GM18508 (cell line): ENCODE measurements around the gene MTRF1L.
"Not testable (repeated sequence)": the region's sequence is repeated elsewhere in the genome, so short reads cannot be mapped to it uniquely, and the experiment has no call there.

Experiments
- ATAC-seq: cut with Tn5 transposase; IDR thresholded peaks from one replicate; pipeline ENCODE4 v1.9.1; 2021; ENCODE audit warnings: moderate number of reproducible peaks; ENCODE audit not compliant: insufficient read depth, unreplicated experiment

The MTRF1L gene

DNA sequence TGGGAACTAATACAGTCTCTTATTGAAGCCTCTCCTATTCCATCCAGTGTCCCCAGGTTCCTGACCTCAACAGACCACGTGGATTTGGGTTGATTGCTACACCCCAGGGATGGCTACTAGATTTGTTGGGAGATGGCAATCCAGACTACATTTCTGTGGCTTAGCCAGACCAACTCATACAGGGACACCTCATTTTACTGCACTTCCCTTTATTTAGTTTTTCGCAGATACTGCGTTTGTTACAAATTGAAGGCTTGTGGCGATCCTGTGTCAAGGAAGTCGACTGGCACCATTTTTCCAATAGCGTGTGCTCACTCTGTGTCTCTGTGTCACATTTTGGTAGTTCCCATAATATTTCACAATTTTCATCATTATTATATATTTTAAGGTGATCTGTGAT lies 10.3 kb upstream of the MTRF1L start:
- ATAC-seq = no peak

DNA sequence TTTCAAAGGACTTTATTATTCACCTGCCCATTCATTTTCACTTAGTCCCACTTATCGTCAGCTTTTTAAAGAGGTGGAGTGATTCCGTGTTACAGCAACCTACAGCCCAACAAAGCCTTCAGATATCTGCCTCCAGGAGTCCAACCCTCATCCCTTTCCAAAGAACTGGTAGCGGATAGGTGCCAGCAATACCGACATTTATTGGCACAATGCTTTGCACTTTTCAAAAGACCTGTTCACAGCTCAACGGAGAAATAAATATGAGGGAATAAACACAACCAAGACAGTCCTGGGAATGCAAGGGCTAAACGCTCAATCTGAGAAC lies 819 bp upstream of the MTRF1L start:
- ATAC-seq = no peak

DNA sequence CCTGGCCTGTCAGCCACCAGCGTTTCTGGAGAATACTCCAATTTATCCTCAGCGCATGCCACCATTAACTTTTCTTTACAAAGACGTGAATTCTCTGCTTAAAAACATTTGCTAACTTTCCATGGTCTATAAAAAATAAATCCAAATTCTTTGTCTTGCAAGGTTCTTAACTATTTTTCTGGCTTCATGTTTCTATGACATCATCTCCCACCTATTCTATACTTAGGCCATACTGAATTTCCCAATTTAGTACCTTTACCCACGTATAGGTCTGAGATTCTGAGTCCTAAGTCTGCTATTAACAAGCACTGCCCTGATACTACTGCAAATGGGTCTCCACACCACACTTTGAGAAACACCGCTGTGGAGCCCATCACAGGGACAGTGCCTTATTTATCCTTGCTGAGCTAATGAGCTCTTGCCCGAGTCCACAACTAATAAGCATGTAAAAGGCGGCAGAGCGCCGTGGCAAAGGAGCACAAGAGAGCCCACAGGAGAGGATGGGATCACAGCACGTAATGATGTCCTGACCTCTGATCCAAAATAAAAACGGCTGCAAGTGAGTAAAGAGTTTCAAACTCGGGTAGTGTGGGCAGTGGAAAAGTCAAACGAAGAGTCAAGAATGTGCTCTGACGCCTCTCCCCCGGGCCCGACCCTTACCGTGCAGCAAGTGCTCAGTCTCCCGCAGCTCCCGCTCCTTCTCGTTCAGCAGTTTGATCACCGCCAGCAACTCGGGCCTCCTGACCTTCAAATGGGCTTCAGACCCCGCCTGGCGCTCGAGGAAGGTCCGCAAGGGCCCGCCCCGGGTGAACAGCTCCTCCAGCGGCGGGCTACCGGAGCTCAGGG lies 519 bp downstream of the MTRF1L start:
- peak; percentile 5 for ATAC-seq

DNA sequence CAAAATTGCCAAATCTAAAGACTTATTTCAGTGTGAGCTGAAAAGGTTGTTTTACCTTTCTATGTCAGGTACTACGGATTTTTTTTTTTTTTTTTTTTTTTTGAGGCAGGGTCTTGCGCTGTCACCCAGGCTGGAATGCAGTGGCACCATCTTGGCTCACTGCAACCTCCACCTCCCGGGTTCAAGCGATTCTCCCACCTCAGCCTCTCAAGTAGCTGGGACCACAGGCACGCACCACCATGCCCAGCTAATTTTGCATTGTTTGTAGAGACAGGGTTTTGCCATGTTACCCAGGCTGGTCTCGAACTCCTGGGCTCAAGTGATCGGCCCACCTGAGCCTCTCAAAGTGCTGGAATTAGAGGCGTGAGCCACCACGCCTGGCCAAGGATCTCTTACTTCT lies 1.7 kb downstream of the MTRF1L start:
- ATAC-seq = not testable (repeated sequence)

DNA sequence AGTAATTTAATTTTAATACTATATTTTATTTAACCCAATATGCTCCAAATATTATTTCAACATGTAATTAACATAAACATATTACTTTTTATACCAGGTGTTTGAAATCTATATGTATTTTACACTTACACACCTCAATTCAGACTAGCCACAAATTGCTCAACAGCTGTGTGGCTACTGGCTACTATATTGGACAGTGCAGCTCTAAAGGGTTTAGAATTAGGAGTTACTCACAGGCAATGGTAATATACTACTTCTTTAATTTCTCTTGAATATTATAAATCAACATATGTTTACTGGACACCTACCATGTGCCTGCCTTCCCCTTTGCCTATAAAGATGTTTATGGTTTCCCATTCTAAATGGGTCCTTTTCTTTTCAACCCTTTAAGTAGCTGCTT lies 2.3 kb downstream of the MTRF1L start:
- ATAC-seq = no peak

DNA sequence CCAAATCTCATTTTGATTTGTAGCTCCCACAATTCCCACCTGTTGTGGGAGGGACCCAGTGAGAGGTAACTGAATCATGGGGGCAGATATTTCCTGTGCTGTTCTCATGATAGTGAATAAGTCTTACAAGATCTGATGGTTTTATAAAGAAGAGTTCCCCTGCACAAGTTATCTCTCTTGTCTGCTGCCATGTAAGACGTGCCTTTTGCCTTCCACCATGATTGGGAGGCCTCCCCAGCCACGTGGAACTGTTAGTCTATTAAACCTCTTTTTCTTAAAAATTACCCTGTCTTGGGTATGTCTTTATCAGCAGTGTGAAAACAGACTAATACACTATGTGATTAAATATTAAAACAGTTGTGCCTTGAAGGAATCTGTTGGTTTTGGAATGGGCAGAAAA lies 3.0 kb downstream of the MTRF1L start:
- not testable (repeated sequence) for ATAC-seq

DNA sequence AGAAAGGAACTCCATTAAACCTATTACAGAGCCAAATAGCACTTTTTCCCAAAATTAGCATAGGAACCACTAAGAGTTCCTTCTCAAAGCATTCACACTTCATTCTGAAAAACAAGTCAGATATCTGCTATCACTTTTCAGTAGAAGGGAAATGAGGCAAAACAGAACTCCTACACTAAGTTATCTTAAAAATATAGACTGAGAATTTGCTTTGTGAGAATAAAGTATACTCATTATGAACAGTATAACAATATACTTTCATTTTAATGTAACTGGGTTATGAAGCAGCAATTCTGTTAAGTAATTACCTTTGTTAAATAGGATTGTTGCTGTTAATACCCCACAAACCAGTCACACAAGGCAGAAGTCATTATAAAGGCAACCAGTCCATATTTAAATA lies 8.7 kb downstream of the MTRF1L start:
- ATAC-seq = no peak

DNA sequence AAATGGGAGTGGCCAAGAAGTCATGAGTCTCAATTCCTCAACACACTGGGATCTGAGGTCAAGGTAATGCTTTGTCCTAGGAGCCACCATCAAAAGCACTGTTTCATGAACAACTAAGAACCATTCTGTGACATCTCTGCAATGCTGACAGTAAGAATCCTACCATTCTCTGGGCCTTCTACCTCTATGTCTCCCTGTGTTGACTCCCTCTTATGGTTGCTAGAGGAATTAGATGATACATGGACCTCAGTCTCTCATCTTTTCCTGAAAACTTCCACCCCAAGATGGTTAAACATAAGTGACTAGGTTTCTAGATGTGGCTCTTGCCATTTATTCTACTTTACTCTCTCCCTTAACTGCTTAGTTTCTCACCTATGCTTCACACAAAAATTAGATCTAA lies 9.1 kb downstream of the MTRF1L start:
- ATAC-seq = no peak

DNA sequence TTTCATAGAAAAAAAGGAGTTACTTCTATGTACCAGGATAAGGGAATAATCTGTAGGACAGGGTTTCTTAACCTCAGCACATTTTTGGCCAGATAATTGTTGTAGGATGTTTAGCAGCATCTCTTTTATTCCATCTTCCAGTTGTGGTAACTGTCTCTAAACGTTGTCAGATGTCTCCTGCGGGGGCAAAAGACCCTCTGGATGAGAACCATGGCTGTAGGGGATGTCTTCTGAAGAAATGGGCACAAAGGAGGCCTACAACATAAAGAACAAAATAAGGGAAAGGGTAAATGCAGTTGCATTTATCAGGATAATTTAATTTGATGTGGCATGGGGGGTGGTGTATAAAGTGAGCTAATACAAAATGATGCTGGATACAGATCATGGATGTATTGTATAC lies 15.5 kb downstream of the MTRF1L start:
- ATAC-seq = no peak

DNA sequence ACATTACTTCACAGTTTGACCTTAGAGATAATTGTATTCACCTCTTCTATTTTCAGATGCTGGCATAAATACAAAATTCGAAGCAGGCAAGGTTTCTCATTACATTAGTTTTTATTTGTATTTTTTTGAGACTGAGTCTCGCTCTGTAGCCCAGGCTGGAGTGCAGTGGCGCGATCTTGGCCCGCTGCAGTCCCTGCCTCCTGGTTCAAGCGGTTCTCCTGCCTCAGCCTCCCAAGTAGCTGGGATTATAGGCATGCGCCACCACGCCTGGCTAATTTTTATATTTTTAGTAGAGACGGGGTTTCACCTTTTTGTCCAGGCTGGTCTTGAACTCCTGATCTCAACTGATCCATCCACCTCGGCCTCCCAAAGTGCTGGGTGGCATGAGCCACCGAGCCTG lies 17.2 kb downstream of the MTRF1L start:
- ATAC-seq = not testable (repeated sequence)

DNA sequence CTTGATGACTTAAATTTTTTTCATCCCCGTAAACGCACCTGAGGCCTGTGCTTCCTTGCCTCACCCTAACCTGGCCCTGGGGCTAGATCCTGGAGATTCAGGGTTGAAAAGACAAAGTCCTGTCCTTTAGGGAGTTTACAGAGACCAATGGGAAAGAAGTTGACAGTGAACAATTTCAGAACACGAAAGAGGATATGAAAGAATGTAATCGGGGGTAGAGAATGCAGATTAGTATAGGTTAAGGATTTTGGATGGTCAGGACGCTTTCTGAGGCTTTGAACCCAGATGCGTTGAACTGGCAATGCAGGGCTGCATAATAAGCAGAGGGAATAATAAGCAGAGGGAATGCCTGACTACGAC lies 18.0 kb downstream of the MTRF1L start:
- ATAC-seq = peak; percentile 32

DNA sequence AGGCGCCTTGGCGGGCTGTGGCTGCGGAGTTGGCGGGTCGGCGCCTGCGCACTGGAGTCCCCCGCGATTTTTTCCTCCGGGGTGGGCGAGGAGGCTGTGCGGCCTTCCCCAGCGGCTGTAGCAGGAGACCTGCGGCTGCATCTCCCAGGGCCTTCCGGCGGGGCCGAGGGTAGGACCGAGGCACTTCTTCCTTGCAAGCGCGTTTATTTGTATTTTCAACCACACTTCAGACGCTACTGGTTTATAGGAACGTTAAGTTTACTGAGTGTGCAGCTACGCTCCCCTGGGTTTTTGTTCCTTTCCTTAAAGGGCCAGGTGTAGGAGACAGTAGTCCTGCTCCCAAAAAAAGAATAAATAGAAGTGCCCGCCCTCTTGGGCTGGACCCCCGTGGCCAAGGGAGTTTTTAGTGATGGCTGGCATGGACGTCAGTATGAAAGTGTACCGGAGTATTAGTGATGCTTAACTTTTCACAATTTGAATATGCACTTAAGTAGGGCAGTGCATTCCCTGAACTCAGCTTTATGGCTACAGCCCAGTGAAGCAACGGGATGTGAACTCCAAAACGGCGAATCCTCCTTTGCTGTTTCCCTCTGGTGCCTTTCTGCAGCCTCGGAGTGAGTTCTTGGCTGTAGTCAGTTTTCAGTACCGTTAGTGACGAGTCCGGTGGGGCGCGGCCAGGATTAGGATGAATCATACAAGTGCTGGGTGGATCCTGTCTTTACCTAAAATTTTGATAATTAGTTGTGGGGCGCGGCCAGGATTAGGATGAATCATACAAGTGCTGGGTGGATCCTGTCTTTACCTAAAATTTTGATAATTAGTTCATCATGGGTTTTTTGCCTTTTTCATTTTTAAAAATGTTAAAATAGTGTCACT lies 18.6 kb downstream of the MTRF1L start:
- ATAC-seq = peak; percentile 20

DNA sequence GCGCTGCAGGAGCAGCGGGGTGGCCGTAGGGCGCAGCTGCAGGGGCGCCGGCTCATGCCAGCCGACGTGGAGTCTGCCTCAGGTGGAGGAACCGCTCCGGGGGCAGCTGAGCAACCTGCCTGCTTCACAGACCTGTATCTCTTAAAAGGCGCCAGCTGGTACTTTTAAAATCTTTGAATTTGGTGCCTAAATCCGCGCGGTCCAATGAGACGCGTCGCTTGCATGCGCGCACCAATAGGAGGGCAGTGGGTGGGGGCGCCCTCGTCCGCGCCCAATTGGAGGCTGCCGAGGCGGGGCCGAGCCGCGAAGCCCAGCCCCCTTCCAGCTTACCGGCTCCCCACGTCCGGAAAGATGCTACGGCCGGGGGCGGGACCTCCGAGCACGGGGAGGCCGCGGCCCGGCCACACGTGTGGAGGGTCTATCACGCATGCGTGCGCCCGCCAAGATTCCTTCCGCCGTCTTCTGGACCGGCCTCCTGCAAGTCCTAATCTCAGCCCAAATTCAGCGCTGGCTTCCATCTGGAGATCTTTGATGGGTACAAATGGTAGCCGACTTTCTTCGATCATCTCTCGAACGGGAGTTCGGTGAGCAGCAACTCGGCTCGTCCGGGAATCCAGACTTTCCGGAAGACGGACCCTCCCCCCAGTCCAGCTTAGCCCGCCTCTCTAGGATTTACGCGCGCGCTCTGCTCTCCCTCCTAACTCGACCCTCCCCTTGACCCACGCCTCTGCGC lies 19.4 kb downstream of the MTRF1L start, which contains the start of gene FBXO5:
Gene FBXO5 (minus strand): TSS at position 138 of the 733 bp plus-strand sequence. CDS start 82 bp downstream, at position 56.
- ATAC-seq = peak; percentile 66

DNA sequence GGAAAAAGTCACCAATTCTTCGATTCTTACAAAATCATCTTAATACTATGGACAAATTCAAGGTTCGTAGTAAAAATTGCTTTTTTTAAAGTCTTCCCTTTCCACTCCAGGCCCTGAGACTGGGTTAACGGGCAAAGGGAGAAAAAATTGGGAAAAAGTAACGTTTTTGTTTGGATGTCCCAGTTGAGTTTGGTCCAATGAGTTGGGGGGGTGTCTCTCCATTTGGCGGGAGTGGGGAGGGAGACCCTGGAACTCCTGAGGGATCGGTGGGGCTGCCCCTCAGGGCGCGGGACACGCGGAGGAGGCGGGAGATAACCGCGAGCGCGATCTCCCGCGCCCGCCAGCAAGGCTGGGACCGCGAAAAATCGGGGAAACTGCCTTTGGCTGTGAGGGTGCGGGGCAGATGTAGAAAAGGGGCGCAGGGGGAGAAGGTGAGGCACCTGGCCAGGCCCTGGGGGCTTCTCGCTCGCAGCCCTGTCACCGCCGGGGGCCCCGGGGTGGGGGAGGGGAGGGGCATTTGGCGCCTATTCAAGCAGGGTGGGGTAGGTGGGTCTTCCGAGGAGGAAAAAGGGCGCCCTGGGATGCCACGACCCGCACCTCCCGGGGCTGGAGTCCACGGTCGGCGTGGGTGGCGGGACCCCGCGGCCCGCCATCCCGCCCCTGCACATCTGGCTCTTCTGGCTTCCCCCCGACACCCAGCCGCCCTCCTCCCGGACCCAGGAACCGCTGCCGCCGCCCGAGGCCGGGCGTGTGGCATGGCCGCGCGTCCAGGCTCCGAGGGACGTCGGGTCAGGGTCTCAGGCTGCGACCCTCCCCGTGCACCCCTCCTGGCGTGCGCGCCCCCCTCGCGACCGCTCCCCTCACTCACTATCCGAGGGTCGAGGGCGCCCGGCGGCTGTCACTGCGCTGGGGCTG lies 20.3 kb downstream of the MTRF1L start:
- no peak for ATAC-seq

DNA sequence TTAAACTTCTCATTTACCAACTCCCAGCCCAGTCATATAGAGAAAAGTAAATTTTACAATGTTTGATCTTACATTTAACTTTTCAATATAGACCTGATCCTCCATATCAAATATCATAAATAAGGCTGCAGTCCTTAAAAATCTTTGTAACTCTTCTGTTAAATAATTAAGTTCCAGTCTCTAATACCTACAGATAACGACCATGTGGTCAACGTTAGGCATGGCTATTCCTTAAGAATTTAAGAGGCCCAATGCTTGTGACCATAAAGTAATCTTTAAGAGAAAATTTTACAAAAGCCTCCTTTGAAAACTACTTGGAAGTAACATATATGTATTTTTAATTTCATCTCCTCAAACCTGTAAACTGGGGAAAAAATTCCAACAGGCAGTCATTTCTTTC lies 21.3 kb downstream of the MTRF1L start:
- ATAC-seq = no peak

DNA sequence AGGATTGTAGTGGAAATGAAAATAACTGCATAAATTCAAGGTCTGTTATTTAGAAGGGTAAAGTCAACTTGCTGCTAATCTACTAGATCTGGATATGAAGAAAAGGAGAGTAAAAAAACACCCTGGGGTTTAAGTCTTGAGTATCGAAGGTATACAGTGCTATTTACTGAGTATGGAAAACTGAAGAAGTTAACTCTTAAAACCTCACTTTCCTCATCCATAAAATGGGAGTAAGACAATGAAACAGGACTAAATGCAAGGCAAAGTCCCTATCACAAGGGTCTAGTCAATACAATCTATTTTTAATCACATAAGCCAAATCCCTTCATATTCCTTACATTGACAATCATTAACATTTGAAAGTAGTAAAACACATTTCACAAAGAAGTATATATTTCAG lies 21.9 kb downstream of the MTRF1L start:
- no peak for ATAC-seq

DNA sequence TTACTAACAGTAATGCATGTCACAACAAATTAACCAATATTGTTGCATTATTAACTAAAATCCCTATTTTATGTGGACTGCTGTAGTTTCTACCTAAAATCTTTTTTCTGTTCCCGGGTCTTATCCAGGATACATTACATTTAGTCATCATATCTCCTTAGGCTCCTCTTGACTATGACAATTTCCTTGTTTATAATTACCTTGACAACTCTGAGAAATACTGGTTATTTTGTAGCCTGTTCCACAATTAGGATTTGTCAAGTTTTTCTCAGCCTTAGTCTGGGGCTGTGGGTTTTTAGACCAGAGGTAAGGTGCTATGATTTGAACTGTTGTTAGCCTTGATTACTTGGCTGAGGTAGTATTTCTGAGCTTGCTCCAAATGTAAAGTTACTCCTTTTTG lies 23.4 kb downstream of the MTRF1L start:
- ATAC-seq = no peak

DNA sequence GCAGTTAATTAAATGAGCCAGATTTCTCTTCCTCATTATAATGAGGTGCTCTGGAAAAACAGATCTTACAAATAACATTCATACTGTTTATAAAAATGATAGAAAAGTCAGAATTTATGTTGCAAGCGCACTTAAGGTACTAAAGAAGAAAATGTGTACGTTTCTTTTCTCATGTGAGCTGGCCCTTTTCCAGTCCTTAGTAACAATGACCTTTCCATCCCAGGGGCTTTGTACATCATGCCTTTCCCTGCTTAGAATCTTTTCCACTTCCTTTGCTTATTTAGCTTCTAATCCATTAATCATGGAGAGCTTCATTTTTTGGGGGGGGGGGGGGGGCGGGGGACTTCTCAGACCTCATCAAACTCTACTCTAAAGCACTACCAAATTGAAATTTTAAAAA lies 24.5 kb downstream of the MTRF1L start:
- no peak for ATAC-seq

DNA sequence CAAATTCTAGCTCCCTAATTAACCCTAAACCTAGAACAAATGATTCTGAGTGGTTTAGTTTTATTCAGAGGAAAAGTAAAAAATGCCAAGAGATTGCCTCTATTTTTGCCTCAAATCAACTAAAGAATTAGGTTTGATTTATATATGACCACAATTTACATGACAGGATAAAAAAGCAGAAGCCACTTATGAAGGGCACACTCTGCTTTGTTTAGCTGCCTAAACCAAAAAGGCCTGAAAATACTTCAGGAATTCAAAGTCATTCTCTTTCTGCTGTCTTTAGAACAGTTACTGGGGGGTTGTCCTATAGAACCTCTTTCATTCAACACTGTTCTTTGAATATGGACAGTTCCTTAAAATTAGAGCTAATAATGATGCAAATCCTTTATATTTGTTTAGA lies 25.0 kb downstream of the MTRF1L start:
- ATAC-seq = no peak

DNA sequence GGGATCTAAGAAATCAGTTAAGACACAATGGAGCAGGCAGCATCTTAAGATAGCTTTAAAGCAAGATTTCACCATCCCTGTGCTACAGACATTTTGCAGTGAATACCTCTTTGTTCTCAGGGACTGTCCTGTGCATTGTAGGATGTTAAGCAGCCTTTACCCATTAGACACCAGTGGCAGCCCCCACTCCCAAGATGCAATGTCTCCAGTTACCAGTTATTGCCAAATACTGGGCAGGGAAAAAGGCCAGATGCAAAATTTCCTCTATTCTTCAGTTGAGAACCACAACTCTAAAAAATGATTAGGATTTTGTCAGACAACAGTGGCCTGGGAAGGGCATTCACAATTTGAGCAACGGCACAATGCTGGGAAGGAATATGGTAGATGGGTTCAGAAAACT lies 25.8 kb downstream of the MTRF1L start:
- no peak for ATAC-seq
